HG03354 (cell line): ENCODE measurements around the gene PTK6.

Source experiments
- ATAC-seq: cut with Tn5 transposase; IDR thresholded peaks from one replicate; pipeline ENCODE4 v1.9.1; 2021; ENCODE audit warnings: mild to moderate bottlenecking; ENCODE audit not compliant: unreplicated experiment, poor library complexity, severe bottlenecking

PTK6 gene

GRCh38 chr20:63546256-63546955, 9.2 kb upstream of the PTK6 start:
- ATAC-seq, result no peak

GRCh38 chr20:63545814-63546213, 8.6 kb upstream of the PTK6 start:
- ATAC-seq, result no peak

- no peak for ATAC-seq
These were observed 7.9 kb upstream of the PTK6 start for GRCh38 chr20:63544958-63545516.

GRCh38 chr20:63544241-63544957, 7.2 kb upstream of the PTK6 start:
- no peak for ATAC-seq

- no peak for ATAC-seq
These were observed 6.6 kb upstream of the PTK6 start for GRCh38 chr20:63543733-63544132.

GRCh38 chr20:63543131-63543530, 6.0 kb upstream of the PTK6 start:
- ATAC-seq, result no peak

- no peak for ATAC-seq
These were observed 5.5 kb upstream of the PTK6 start for GRCh38 chr20:63542696-63543095.

- ATAC-seq, result no peak
These were observed 4.9 kb upstream of the PTK6 start for GRCh38 chr20:63542031-63542559.

GRCh38 chr20:63541371-63541770, 4.2 kb upstream of the PTK6 start:
- ATAC-seq, result no peak

GRCh38 chr20:63540417-63541186, 3.4 kb upstream of the PTK6 start:
- no peak for ATAC-seq

- ATAC-seq, result no peak
These were observed 2.5 kb upstream of the PTK6 start for GRCh38 chr20:63539441-63540370.

GRCh38 chr20:63539092-63539430, 1.9 kb upstream of the PTK6 start:
- ATAC-seq, result no peak

GRCh38 chr20:63538204-63539091, 1.3 kb upstream of the PTK6 start:
- no peak for ATAC-seq

GRCh38 chr20:63537525-63538203, 488 bp upstream of the PTK6 start:
- ATAC-seq, result peak; percentile 84

GRCh38 chr20:63536241-63536977, 767 bp downstream of the PTK6 start:
- ATAC-seq, result no peak

GRCh38 chr20:63534831-63535651, 2.1 kb downstream of the PTK6 start:
- ATAC-seq, result no peak
